GM11168 (cell line): ENCODE results near the gene GPHN.
"Not testable (repeated sequence)": the region's sequence is repeated elsewhere in the genome, so short reads cannot be mapped to it uniquely, and the experiment has no call there.

Source experiments
- in situ Hi-C: fragments of 300-500 bp; cut with MboI; formaldehyde crosslinking; loops from one replicate; pipeline ENCODE4 v1.12.0; 2022; ENCODE audit warnings: low sequenced_read_pairs; ENCODE audit not compliant: unreplicated experiment

Gene GPHN

GRCh38 chr14:66745078-66745477 is 237.1 kb downstream of the GPHN start:
- in situ Hi-C loops: no loop called here

GRCh38 chr14:66746316-66747006 is 238.5 kb downstream of the GPHN start:
- in situ Hi-C loops: no loop called here

GRCh38 chr14:66752109-66752508 is 244.2 kb downstream of the GPHN start:
- in situ Hi-C loops: no loop called here

- in situ Hi-C loops: no loop called here
These were observed 250.2 kb downstream of the GPHN start for GRCh38 chr14:66758031-66758613.

GRCh38 chr14:66772146-66772545 is 264.2 kb downstream of the GPHN start:
- in situ Hi-C loops: no loop called here

- in situ Hi-C loops: no loop called here
These were observed 274.9 kb downstream of the GPHN start for GRCh38 chr14:66782853-66783252.

GRCh38 chr14:66790101-66790500 is 282.2 kb downstream of the GPHN start:
- in situ Hi-C loops: no loop called here

GRCh38 chr14:66802962-66803361 is 295.0 kb downstream of the GPHN start:
- in situ Hi-C loops: no loop called here

GRCh38 chr14:66804141-66804540 is 296.2 kb downstream of the GPHN start:
- in situ Hi-C loops: no loop called here

GRCh38 chr14:66813636-66814035 is 305.7 kb downstream of the GPHN start:
- in situ Hi-C loops: no loop called here

GRCh38 chr14:66815687-66816086 is 307.7 kb downstream of the GPHN start:
- in situ Hi-C loops: no loop called here

- in situ Hi-C loops: no loop called here
These were observed 316.3 kb downstream of the GPHN start for GRCh38 chr14:66824251-66824650.

- in situ Hi-C loops: no loop called here
These were observed 319.2 kb downstream of the GPHN start for GRCh38 chr14:66827182-66827581.

- in situ Hi-C loops: no loop called here
These were observed 323.2 kb downstream of the GPHN start for GRCh38 chr14:66831173-66831572.

- in situ Hi-C loops: no loop called here
These were observed 325.9 kb downstream of the GPHN start for GRCh38 chr14:66833816-66834215.

GRCh38 chr14:66837436-66837835 is 329.5 kb downstream of the GPHN start:
- in situ Hi-C loops: not testable (repeated sequence)

- in situ Hi-C loops: no loop called here
These were observed 335.1 kb downstream of the GPHN start for GRCh38 chr14:66842911-66843512.

- in situ Hi-C loops: no loop called here
These were observed 342.4 kb downstream of the GPHN start for GRCh38 chr14:66850258-66850888.

GRCh38 chr14:66853311-66853710 is 345.4 kb downstream of the GPHN start:
- in situ Hi-C loops: no loop called here

- in situ Hi-C loops: no loop called here
These were observed 349.9 kb downstream of the GPHN start for GRCh38 chr14:66857867-66858266.

GRCh38 chr14:66859063-66859671 is 351.2 kb downstream of the GPHN start:
- in situ Hi-C loops: no loop called here
